Psoas muscle (tissue), 8 donors: ENCODE measurements around the gene SF3B2. TPM values are rescaled to one million over a fixed set of nuclear protein-coding genes. Genes with fewer than 3 reads are reported as not detected.

Experiments used
- ATAC-seq, 4 donors: fragments of 200-7000 bp; cut with Tn5 transposase; one replicate each; pipeline ENCODE4 v1.9.1; 2020; ENCODE audit warnings: moderate library complexity in 3 of 4, mild to moderate bottlenecking in 2 of 4
- DNase-seq, 2 donors: peaks; one replicate each; pipeline ENCODE4 v3.0.0-alpha.2; 2020
- H3K27ac ChIP-seq: fragments of 200-600 bp; one replicate; pipeline ENCODE4 v1.8.0; 2022
- H3K27me3 ChIP-seq, 3 donors: fragments of 200-600 bp in 1 of 3; one replicate each; pipeline versions ENCODE4 v1.6.1 to v1.8.0; 2013 to 2022; ENCODE audit warnings: low read length in 2 of 3, mild to moderate bottlenecking in 2 of 3, moderate library complexity in 1 of 3; ENCODE audit not compliant: insufficient read depth in 3 of 3
- H3K36me3 ChIP-seq, 2 donors: fragments of 200-600 bp in 1 of 2; one replicate each; pipeline versions ENCODE4 v1.6.1 to v1.8.0; 2013 to 2022; ENCODE audit warnings: low read depth in 1 of 2, mild to moderate bottlenecking in 1 of 2, moderate library complexity in 1 of 2; ENCODE audit not compliant: insufficient read depth in 1 of 2
- H3K4me1 ChIP-seq: fragments of 200-600 bp; one replicate; pipeline ENCODE4 v1.8.0; 2022
- H3K4me3 ChIP-seq: fragments of 200-600 bp; one replicate; pipeline ENCODE4 v1.8.0; 2022; ENCODE audit warnings: mild to moderate bottlenecking
- H3K9me3 ChIP-seq: fragments of 200-600 bp; one replicate; pipeline ENCODE4 v1.8.0; 2022
- CTCF ChIP-seq: fragments of 200-600 bp; IDR thresholded peaks from one replicate; pipeline ENCODE4 v1.8.0; 2022; ENCODE audit warnings: antibody characterized with exemption
- WGBS, 3 donors: extraction: QIAGEN DNeasy Blood & Tissue Kit; methylation state at CpG; one replicate each; pipeline versions ENCODE4 v1.1.6 to v1.1.7; 2013; 5-methylcytosine and 5-hydroxymethylcytosine counted together
- intact Hi-C, 2 donors: fragments of 100-400 bp; cut with DNase I; formaldehyde crosslinking; loops; one replicate each; pipeline versions ENCODE4 v1.11.0 to v1.14.2; 2022
- polyA plus RNA-seq, 3 donors: library from polyadenylated mRNA; stranded (reverse); fragments of 200-250 nt; gene quantifications; one replicate each; pipeline ENCODE4 v1.2.3, GENCODE V29; 2013
- total RNA-seq, 4 donors: library from RNA; stranded (reverse); fragmentation: NEBNext Ultra II Directional in 2 of 4; extraction: Animal tissue kit (Norgen Biotek cat#: 25700) in 2 of 4; gene quantifications; one replicate each; pipeline versions ENCODE4 v1.2.1 to v1.2.4, GENCODE V29; 2021 to 2023
- donor health status: healthy with polysubstance abuse.
- donor health status: DM: no; HTN: no; CAD: no; lungs with moderate emphysema.
- donor health status: Bipolar disorder and iron deficiency.
- donor health status: healthy.
- donor health status: DM: yes; HTN: yes; CAD: no.
- donor health status: DM: no; HTN: no; CAD: no.
- donor health status: DM: no; HTN: no; CAD: no.
- donor health status: DM: yes; HTN: yes; CAD: no.

Gene SF3B2
- total and polyA plus RNA-seq, 7 donors, result 62.8 to 135 (median 90.8) TPM

DNA sequence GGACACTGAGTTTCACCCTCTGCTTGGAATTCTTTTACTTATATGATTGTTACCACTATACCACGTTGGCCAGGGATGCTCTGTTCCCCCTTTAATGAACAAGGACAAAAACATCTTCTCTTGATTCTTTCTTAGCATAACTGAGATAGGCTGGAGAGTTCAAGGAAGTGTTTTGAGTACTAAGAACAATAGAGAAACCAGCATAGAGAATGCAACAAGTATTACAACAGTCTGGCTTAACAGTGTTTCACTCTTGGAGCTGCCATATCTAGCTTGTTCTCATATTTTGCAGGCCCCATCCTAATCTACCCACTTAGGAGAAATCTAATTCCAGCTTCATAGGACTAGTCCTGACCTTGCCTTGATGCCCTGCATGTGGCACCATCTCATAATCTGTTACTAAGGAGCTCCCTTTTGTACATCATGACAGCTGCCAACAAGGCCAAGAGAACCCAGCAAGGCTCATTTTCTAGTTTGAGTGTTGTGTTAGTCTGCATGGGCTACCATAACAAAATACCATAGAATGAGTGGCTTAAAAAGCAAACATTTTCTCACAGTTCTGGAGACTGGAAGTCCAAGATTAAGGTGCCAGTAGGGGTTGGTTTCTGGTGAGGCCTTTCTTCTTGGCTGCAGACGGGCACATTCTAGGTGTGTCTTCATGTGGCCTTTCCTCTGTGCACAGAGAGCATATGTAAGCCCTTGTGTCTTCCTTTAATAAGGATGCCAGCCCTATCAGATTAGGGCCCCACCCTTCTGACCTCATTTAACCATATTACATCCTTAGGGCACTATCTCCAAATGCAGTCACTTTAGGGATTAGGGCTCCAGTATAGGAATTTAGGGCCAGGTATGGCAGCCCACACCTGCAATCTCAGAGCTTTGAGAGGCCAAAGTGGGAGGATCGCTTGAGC, 55.7 kb downstream of the SF3B2 start:
- no peaks in the 10 kb centered on the region for H3K27me3 ChIP-seq
- no peak overlapping the region for H3K27ac ChIP-seq
- 90 to 94% (median 91%) methylated on average over 3 of the region's 3 CpGs for WGBS, 3 donors
- no peak for TF ChIP-seq CTCF
- H3K36me3 ChIP-seq, result no peaks in the 10 kb centered on the region
- DNase-seq (no peak), ATAC-seq (no peak)
- intact Hi-C loops, result loop anchor here in 1 of 2 donors (10.0 kb wide), 1 partner anchor 87 kb away; no protein-coding TSS in a partner anchor
- H3K9me3 ChIP-seq, result no peaks in the 10 kb centered on the region
- peaks cover 8% of the 10 kb centered on the region for H3K4me1 ChIP-seq
- no peak overlapping the region for H3K4me3 ChIP-seq

DNA sequence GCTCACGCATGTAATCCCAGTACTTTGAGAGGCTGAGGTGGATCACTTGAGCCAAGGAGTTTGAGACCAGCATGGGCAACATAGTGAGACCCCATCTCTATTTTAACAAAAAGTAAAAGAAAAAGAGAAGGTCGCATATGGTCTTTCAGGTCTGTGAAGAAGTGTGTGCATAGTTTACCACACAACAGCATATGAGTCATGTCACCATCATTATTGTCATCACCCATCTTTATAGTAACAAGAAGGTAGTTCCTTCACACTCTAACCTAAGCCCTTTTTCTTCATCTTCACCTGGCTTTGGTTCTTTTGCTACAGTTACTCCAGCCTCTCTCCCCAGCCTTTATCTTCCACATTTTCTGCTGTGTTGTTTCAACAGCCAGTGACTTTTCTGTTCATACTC, 57.1 kb downstream of the SF3B2 start:
- Histone ChIP-seq H3K27me3 (no peaks in the 10 kb centered on the region), H3K4me1 (peaks cover 11% of the 10 kb centered on the region), H3K27ac (no peak overlapping the region), H3K36me3 (no peaks in the 10 kb centered on the region), H3K9me3 (no peaks in the 10 kb centered on the region), H3K4me3 (no peak overlapping the region)
- intact Hi-C loops, result loop anchor here in 1 of 2 donors (10.0 kb wide), 1 partner anchor 86 kb away; no protein-coding TSS in a partner anchor
- 95 to 100% (median 98%) methylated on average over 2 of the region's 2 CpGs for WGBS, 3 donors
- no peak for DNase-seq
- no peak for TF ChIP-seq CTCF
- ATAC-seq, result no peak

DNA sequence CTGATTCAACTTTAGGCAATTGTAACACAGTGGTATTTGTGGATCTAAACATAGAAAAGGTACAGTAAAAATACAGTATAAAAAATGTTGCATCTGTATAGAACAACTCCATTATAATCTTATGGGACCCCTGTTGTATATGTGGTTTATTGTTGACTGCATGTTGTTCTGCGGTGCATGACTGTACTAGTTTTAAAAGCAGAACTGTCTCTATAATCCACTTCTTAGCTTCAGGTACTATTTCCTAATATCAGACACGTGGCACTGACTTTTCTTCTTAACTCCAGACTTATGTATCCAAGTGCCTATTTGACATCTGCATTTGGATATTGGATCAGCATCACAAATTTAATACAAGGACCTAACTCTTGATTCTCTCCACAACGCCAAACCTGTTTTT, 59.0 kb downstream of the SF3B2 start:
- peaks cover 11% of the 10 kb centered on the region for H3K4me1 ChIP-seq
- H3K27ac ChIP-seq, result no peak overlapping the region
- ATAC-seq, result no peak

GRCh38 chr11:66112041-66112491, 59.9 kb downstream of the SF3B2 start:
- no peak overlapping the region for H3K27ac ChIP-seq
- no peak for TF ChIP-seq CTCF
- no peaks in the 10 kb centered on the region for H3K27me3 ChIP-seq
- WGBS, 3 donors, result 87 to 88% (median 87%) methylated on average over 9 of the region's 9 CpGs
- intact Hi-C loops, result no loop called here
- H3K9me3 ChIP-seq, result no peaks in the 10 kb centered on the region
- DNase-seq (no peak), ATAC-seq (no peak)
- peaks cover 11% of the 10 kb centered on the region for H3K4me1 ChIP-seq
- H3K36me3 ChIP-seq, result no peaks in the 10 kb centered on the region
- no peak overlapping the region for H3K4me3 ChIP-seq

More for the DNA sequence above, 59.0 kb downstream of the SF3B2 start:
- intact Hi-C loops, result no loop called here
- 92 to 98% (median 94%) methylated on average over 3 of the region's 3 CpGs for WGBS, 3 donors
- DNase-seq, result no peak
- H3K36me3 ChIP-seq, result no peaks in the 10 kb centered on the region
- no peak for TF ChIP-seq CTCF
- H3K4me3 ChIP-seq, result no peak overlapping the region
- H3K27me3 ChIP-seq, result no peaks in the 10 kb centered on the region
- H3K9me3 ChIP-seq, result no peaks in the 10 kb centered on the region
